ENCODE results near the gene PTPRQ.

The PTPRQ gene

GRCh38 chr12:80556566-80556965 is 112.5 kb downstream of the PTPRQ start:
- no peak for DNase-seq (ENCODE audit: low read depth in 2 of 2)

- DNase-seq (ENCODE audit: low read depth in 2 of 2): no peak
These were observed 115.7 kb downstream of the PTPRQ start for GRCh38 chr12:80559766-80560165.

GRCh38 chr12:80565271-80565670 is 121.2 kb downstream of the PTPRQ start:
- DNase-seq (ENCODE audit: low read depth in 2 of 2): no peak

GRCh38 chr12:80567401-80567800 is 123.4 kb downstream of the PTPRQ start:
- no peak for DNase-seq (ENCODE audit: low read depth in 2 of 2)

GRCh38 chr12:80576641-80577418 is 132.8 kb downstream of the PTPRQ start:
- no peak for DNase-seq (ENCODE audit: low read depth in 2 of 2)

- no peak for DNase-seq (ENCODE audit: low read depth in 2 of 2)
These were observed 136.2 kb downstream of the PTPRQ start for GRCh38 chr12:80580254-80580653.

GRCh38 chr12:80581783-80582182 is 137.7 kb downstream of the PTPRQ start:
- DNase-seq (ENCODE audit: low read depth in 2 of 2): no peak

GRCh38 chr12:80582431-80582830 is 138.4 kb downstream of the PTPRQ start:
- DNase-seq (ENCODE audit: low read depth in 2 of 2): no peak

GRCh38 chr12:80589077-80589476 is 145.0 kb downstream of the PTPRQ start:
- no peak for DNase-seq (ENCODE audit: low read depth in 2 of 2)

GRCh38 chr12:80590085-80590484 is 146.1 kb downstream of the PTPRQ start:
- no peak for DNase-seq (ENCODE audit: low read depth in 2 of 2)

- DNase-seq (ENCODE audit: low read depth in 2 of 2): no peak
These were observed 149.7 kb downstream of the PTPRQ start for GRCh38 chr12:80593766-80594165.

GRCh38 chr12:80596509-80596908 is 152.5 kb downstream of the PTPRQ start:
- no peak for DNase-seq (ENCODE audit: low read depth in 2 of 2)

GRCh38 chr12:80598004-80598606 is 154.1 kb downstream of the PTPRQ start:
- DNase-seq (ENCODE audit: low read depth in 2 of 2): no peak

GRCh38 chr12:80602455-80602854 is 158.4 kb downstream of the PTPRQ start:
- DNase-seq (ENCODE audit: low read depth in 2 of 2): no peak

GRCh38 chr12:80607361-80608135 is 163.5 kb downstream of the PTPRQ start:
- DNase-seq (ENCODE audit: low read depth in 2 of 2): no peak

- DNase-seq (ENCODE audit: low read depth in 2 of 2): no peak
These were observed 173.7 kb downstream of the PTPRQ start for GRCh38 chr12:80617733-80618132.

- no peak for DNase-seq (ENCODE audit: low read depth in 2 of 2)
These were observed 176.2 kb downstream of the PTPRQ start for GRCh38 chr12:80620281-80620680.

- no peak for DNase-seq (ENCODE audit: low read depth in 2 of 2)
These were observed 178.2 kb downstream of the PTPRQ start for GRCh38 chr12:80622271-80622670.

GRCh38 chr12:80625051-80625450 is 181.0 kb downstream of the PTPRQ start:
- no peak for DNase-seq (ENCODE audit: low read depth in 2 of 2)

GRCh38 chr12:80625901-80626300 is 181.9 kb downstream of the PTPRQ start:
- DNase-seq (ENCODE audit: low read depth in 2 of 2): no peak

GRCh38 chr12:80627782-80628181 is 183.7 kb downstream of the PTPRQ start:
- DNase-seq (ENCODE audit: low read depth in 2 of 2): no peak

GRCh38 chr12:80632835-80633234 is 188.8 kb downstream of the PTPRQ start:
- DNase-seq (ENCODE audit: low read depth in 2 of 2): no peak

- no peak for DNase-seq (ENCODE audit: low read depth in 2 of 2)
These were observed 190.9 kb downstream of the PTPRQ start for GRCh38 chr12:80634903-80635302.

Measured in activated CD4-positive, alpha-beta T cell treated with anti-CD3 and anti-CD28 coated beads for 24 hours (primary cell).